Rectal smooth muscle tissue (tissue), 1 donor: ENCODE measurements around the gene CLDN8.

Experiments used
- H3K27ac ChIP-seq: one replicate; pipeline ENCODE4 v1.7.0; 2013; ENCODE audit warnings: low read depth, low read length, inconsistent platforms
- H3K27me3 ChIP-seq: one replicate; pipeline ENCODE4 v1.7.0; 2013; ENCODE audit warnings: low read length; ENCODE audit not compliant: control insufficient read depth, insufficient read depth
- H3K36me3 ChIP-seq: one replicate; pipeline ENCODE4 v1.7.0; 2013; ENCODE audit warnings: low read length; ENCODE audit not compliant: control insufficient read depth, insufficient read depth
- H3K4me1 ChIP-seq: one replicate; pipeline ENCODE4 v1.7.0; 2013; ENCODE audit warnings: low read length; ENCODE audit not compliant: control insufficient read depth, insufficient read depth
- H3K4me3 ChIP-seq: one replicate; pipeline ENCODE4 v1.7.0; 2013; ENCODE audit warnings: low read length
- H3K9ac ChIP-seq: one replicate; pipeline ENCODE4 v1.7.0; 2013; ENCODE audit warnings: low read length

CLDN8 gene

DNA sequence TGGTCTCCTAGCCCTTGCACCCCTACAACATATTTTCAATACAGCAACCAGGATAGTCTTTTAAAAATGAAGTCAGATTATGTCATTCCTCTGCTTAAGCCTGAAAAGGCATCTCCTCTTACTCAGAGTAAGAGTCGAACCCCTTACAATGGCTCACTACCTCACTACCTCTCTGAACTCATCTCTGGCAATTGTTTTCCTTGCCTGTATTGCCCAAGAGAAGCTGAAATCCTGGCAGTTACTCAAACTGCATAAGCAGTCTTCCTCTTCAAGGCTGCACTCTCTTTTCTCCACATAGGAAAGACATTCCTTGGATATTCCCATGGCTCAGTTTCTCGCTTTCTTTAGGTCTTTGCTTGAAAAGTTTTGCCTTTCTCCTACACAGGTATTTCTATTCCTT is 22.7 kb downstream of the CLDN8 start:
- H3K27ac ChIP-seq, result no peak overlapping the region
- H3K27me3 ChIP-seq, result no peaks in the 10 kb centered on the region
- no peak overlapping the region for H3K4me3 ChIP-seq
- no peaks in the 10 kb centered on the region for H3K4me1 ChIP-seq
- no peak overlapping the region for H3K9ac ChIP-seq
- H3K36me3 ChIP-seq, result no peaks in the 10 kb centered on the region

DNA sequence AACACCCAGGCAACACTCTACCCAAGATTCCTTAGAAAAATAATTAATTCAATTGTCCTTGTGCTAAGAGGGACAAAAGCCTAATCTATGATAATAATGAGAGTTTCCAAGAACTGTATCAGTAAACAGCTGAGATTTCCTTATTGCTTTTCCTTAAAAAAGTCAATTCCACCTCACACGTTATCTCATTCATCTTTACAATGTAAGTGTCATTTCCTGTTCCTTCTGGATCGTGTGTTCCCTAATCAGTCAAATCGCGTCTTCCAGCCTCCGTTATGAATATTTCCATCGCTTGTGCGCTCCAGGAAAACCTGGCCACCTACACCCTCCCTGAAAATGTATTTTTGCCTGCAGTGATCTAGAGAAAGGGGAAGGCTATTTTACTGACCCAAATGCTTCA is 25.3 kb downstream of the CLDN8 start:
- H3K9ac ChIP-seq, result no peak overlapping the region
- H3K4me1 ChIP-seq, result no peaks in the 10 kb centered on the region
- no peaks in the 10 kb centered on the region for H3K27me3 ChIP-seq
- no peak overlapping the region for H3K27ac ChIP-seq
- H3K36me3 ChIP-seq, result no peaks in the 10 kb centered on the region
- H3K4me3 ChIP-seq, result no peak overlapping the region

DNA sequence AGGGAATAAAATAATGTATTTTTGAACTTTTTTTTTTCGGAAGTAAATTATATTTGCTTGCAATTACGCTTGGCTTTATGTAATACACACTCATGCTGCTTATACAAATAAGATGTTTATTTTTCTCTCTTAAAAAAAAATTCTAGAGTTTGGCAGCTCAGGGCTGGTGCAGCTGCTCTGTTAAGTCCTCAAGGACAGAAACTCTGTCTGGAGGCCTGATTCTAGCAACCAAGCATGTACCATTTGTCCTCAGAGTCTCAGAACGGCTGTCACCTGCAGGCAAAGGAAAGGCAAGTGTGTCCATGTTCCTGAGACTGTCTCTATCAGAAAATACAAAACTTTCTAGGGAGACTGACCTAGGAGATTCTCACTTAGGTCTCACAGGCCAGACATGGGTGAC is 26.1 kb downstream of the CLDN8 start:
- H3K27me3 ChIP-seq, result no peaks in the 10 kb centered on the region
- no peaks in the 10 kb centered on the region for H3K36me3 ChIP-seq
- no peak overlapping the region for H3K4me3 ChIP-seq
- no peak overlapping the region for H3K27ac ChIP-seq
- no peak overlapping the region for H3K9ac ChIP-seq
- H3K4me1 ChIP-seq, result no peaks in the 10 kb centered on the region

DNA sequence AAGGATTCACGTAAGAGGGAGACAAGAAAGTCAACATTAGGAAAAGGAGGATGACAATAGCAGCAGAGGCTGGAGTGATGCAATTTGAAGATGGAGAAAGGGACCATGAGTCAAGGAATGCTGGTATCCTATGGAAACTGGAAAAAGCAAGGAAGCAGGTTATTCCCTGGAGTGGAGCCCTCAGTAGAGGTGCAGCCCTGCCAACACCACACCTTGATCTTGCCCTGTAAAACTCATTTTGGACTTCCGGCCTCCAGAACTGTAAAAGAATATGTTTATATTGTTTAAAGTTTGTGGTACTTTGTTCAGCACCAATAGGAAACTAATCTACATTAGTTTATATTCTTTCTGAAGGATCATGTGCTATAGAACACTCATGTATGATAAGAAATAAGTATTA is 29.7 kb downstream of the CLDN8 start:
- H3K27me3 ChIP-seq, result no peaks in the 10 kb centered on the region
- no peaks in the 10 kb centered on the region for H3K4me1 ChIP-seq
- no peak overlapping the region for H3K27ac ChIP-seq
- H3K9ac ChIP-seq, result no peak overlapping the region
- no peaks in the 10 kb centered on the region for H3K36me3 ChIP-seq
- no peak overlapping the region for H3K4me3 ChIP-seq

DNA sequence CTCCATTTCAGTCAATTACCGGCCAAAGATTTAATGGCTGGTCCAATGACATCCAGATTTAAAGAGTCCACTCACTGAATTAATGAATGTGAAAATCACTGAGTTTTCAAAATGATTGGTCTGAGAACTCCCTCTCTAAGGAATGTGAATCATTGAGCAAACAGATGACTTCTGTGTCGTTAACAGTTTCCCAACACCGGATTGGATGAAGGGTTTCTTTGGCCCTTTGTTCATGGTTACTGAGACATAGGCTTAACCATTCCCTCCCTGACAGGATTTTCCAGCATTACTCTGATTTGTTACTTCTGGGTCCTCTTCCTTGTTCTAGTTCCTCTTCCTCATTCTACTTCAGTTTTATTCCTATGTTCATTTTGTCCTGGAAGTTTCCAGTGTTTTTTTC is 47.8 kb downstream of the CLDN8 start:
- Histone ChIP-seq H3K27ac (no peak overlapping the region), H3K36me3 (no peaks in the 10 kb centered on the region), H3K27me3 (no peaks in the 10 kb centered on the region), H3K9ac (no peak overlapping the region), H3K4me3 (no peak overlapping the region), H3K4me1 (no peaks in the 10 kb centered on the region)

DNA sequence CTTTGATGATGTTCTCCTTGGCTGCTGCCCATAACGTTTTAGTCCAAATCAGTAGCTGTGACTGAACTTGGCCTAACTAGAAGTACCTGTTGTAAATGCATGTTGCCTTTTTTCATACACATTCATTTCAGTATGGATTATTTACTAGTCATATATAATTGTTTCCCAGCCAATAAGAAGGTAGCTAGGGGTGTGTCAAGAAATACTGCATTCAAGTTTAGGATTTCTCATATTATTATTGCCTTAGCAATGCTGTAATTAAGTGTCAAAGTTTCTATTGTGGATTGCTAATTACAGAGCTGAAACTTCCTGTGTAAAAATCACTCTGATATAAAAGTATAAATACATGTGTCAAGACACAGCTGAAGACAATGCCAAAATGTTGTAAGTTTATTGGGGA is 49.2 kb downstream of the CLDN8 start, which contains the start of gene CLDN17:
CLDN17 (minus strand) TSS at position 101 of the 400 bp plus-strand sequence. CDS start 188 bp downstream, outside the sequence.
- Histone ChIP-seq H3K27ac (no peak within 1 kb of the TSS), H3K4me3 (no peak within 1 kb of the TSS), H3K9ac (no peak within 1 kb of the TSS), H3K27me3 (no peaks in the 10 kb centered on the region), H3K36me3 (no peaks in the 10 kb centered on the region), H3K4me1 (no peaks in the 10 kb centered on the region)

DNA sequence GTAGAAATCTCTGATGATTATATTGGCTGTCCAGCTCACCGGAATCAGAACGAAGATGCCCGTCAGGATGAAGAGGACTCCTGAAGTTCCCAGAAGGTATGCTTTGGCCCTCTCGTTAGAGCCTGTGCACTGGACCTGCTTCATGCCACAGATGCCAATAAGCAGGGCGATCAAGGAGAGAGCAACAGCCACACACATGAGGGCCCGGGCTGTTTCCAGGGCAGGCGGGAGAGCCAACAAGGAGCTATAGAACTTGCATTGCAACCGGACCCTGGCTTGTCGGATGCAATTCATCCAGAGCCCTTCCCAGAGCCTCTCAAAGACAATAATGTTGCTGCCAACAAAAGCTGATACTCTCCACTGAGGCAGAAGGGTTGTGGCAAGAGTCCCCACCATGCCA is 49.7 kb downstream of the CLDN8 start:
- Histone ChIP-seq H3K36me3 (no peaks in the 10 kb centered on the region), H3K4me3 (no peak overlapping the region), H3K27ac (no peak overlapping the region), H3K27me3 (no peaks in the 10 kb centered on the region), H3K9ac (no peak overlapping the region), H3K4me1 (no peaks in the 10 kb centered on the region)

DNA sequence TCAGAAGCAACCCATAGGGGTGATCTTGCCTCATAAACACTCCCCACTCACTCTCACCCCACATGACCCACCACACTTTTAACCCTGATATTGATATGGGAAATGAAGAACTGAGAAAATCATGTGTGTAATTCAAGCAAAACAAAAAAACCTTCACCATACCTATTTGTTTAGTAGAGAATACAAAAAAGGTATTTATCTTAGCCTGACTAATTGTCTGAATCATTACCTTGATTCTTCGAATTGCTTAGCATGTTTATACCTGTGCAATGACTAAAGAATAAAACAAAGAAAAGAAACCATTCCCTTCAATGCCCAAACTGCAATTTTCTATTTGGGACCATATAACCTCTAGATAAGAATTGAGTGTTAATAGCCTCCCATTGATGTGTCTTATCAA is 51.1 kb downstream of the CLDN8 start:
- no peaks in the 10 kb centered on the region for H3K36me3 ChIP-seq

More for the DNA sequence above, 51.1 kb downstream of the CLDN8 start:
- H3K4me1 ChIP-seq, result no peaks in the 10 kb centered on the region
- no peak overlapping the region for H3K9ac ChIP-seq
- H3K4me3 ChIP-seq, result no peak overlapping the region
- H3K27me3 ChIP-seq, result no peaks in the 10 kb centered on the region
- H3K27ac ChIP-seq, result no peak overlapping the region
